HCT116 (cell line): Measurements from ENCODE around the gene CDC42SE2. TPM values are rescaled to one million over a fixed set of nuclear protein-coding genes. Genes with fewer than 3 reads are reported as not detected.

Experiments
- ATAC-seq: fragments of 200-7000 bp; cut with Tn5 transposase; 2 replicates; pipeline ENCODE4 v1.9.1; 2020; ENCODE audit warnings: mild to moderate bottlenecking, moderate library complexity
- BruUV-seq: library from RNA; stranded (reverse); fragments of 400-500 nt; replicated peaks from 2 replicates; lab custom pipeline; 2021; lab: Mats Ljungman, UMichigan
- CTCF ChIA-PET: fragments of 300-600 bp; sonication (Branson Sonifier 250); formaldehyde crosslinking; loops from one replicate; lab custom pipeline; 2021; ENCODE audit warnings: antibody characterized with exemption; lab: Charles Lee
- POLR2A ChIA-PET: fragments of 300-600, 350-600 bp; sonication (Branson Sonifier 250); formaldehyde crosslinking; loops from one replicate; lab custom pipeline; 2021; ENCODE audit warnings: antibody characterized with exemption; lab: Charles Lee
- RAD21 ChIA-PET, 2 experiments: fragments of 300-600 bp; sonication (Branson Sonifier 250); formaldehyde crosslinking; loops; one replicate each; lab custom pipeline; 2023; ENCODE audit warnings: low total read pairs in 2 of 2; ENCODE audit not compliant: uncharacterized antibody in 2 of 2, unreplicated experiment in 2 of 2, low non-redundant PET in 1 of 2; lab: Charles Lee
- DNase-seq: peaks from one replicate; pipeline ENCODE4 v3.0.0-alpha.2; 2010; ENCODE audit warnings: low read depth, low spot score
- H2AFZ ChIP-seq: fragments of 200-600 bp; shearing (Covaris generic), sonication (generic); 2 replicates; pipeline ENCODE4 v1.6.1; 2017; ENCODE audit warnings: low read depth, mixed run types, mixed read lengths, antibody characterized with exemption, low read length; ENCODE audit not compliant: poor library complexity, severe bottlenecking
- H3K27ac ChIP-seq: 2 replicates; pipeline ENCODE4 v1.5.1; 2012; ENCODE audit warnings: low read depth, low read length
- H3K27me3 ChIP-seq: fragments of 200-600 bp; sonication (generic); 2 replicates; pipeline ENCODE4 v1.6.1; 2016; ENCODE audit warnings: mixed run types, low read length, mixed read lengths; ENCODE audit not compliant: insufficient read depth
- H3K36me3 ChIP-seq, 2 experiments: fragments of 200-500 bp in 1 of 2; fragments of 200-600 bp in 1 of 2; sonication (Bioruptor generic) in 1 of 2; sonication (generic) in 1 of 2; 2 replicates each; pipeline versions ENCODE4 v1.5.1 to v1.6.1; 2014 to 2016; ENCODE audit warnings: low read length in 2 of 2, inconsistent platforms in 1 of 2, mixed read lengths in 1 of 2, mixed run types in 1 of 2; ENCODE audit not compliant: insufficient read depth in 2 of 2, control insufficient read depth in 1 of 2
- H3K4me1 ChIP-seq, 2 experiments: fragments of 200-600 bp in 1 of 2; sonication (generic) in 1 of 2; 2 replicates each; pipeline versions ENCODE4 v1.5.1 to v1.6.1; 2012 to 2017; ENCODE audit warnings: low read length in 2 of 2, inconsistent platforms in 1 of 2, mild to moderate bottlenecking in 1 of 2, mixed read lengths in 1 of 2, mixed run types in 1 of 2, moderate library complexity in 1 of 2; ENCODE audit not compliant: insufficient read depth in 2 of 2, control insufficient read depth in 1 of 2
- H3K4me2 ChIP-seq: fragments of 200-600 bp; sonication (generic); 2 replicates; pipeline ENCODE4 v1.6.1; 2017; ENCODE audit warnings: mixed run types, low read length, mixed read lengths
- H3K4me3 ChIP-seq, 2 experiments: fragments of 200-600 bp in 1 of 2; sonication (generic) in 1 of 2; replicated peaks in 1 of 2; 2 replicates each; pipeline ENCODE4 v1.5.1; 2011 to 2016; ENCODE audit warnings: low read length in 2 of 2, control low read depth in 1 of 2, low read depth in 1 of 2, mild to moderate bottlenecking in 1 of 2, mixed read lengths in 1 of 2, mixed run types in 1 of 2
- H3K79me2 ChIP-seq: fragments of 200-600 bp; sonication (generic); 2 replicates; pipeline ENCODE4 v1.6.1; 2017; ENCODE audit warnings: mild to moderate bottlenecking, mixed run types, low read length, moderate library complexity, mixed read lengths; ENCODE audit not compliant: insufficient read depth
- H3K9ac ChIP-seq: fragments of 200-600 bp; sonication (generic); 2 replicates; pipeline ENCODE4 v1.6.1; 2016; ENCODE audit warnings: low read length, mixed read lengths
- H3K9me2 ChIP-seq: fragments of 200-600 bp; sonication (generic), shearing (Covaris generic); 2 replicates; pipeline ENCODE4 v1.6.1; 2017; ENCODE audit warnings: mixed run types, mild to moderate bottlenecking, moderate library complexity; ENCODE audit not compliant: insufficient read depth
- H3K9me3 ChIP-seq, 2 experiments: fragments of 200-500 bp in 1 of 2; fragments of 200-600 bp in 1 of 2; sonication (Bioruptor generic) in 1 of 2; sonication (generic) in 1 of 2; 2 replicates each; pipeline ENCODE4 v1.6.1; 2014 to 2017; ENCODE audit warnings: low read length in 2 of 2, mixed read lengths in 2 of 2, inconsistent platforms in 1 of 2, low read depth in 1 of 2, mild to moderate bottlenecking in 1 of 2, mixed run types in 1 of 2, moderate library complexity in 1 of 2; ENCODE audit not compliant: control insufficient read depth in 1 of 2, insufficient read depth in 1 of 2
- H4K20me1 ChIP-seq: fragments of 200-600 bp; sonication (generic), shearing (Covaris generic); 2 replicates; pipeline ENCODE4 v1.6.1; 2017; ENCODE audit warnings: mixed run types, mild to moderate bottlenecking, moderate library complexity; ENCODE audit not compliant: insufficient read depth
- ELF1 ChIP-seq: IDR thresholded peaks from 2 replicates; pipeline ENCODE4 v1.6.1; 2012; ENCODE audit warnings: low read depth, borderline replicate concordance
- EZH2 ChIP-seq: fragments of 200-600 bp; sonication (generic); IDR thresholded peaks from 2 replicates; pipeline ENCODE4 v1.6.1; 2017; ENCODE audit warnings: antibody characterized with exemption, mixed run types
- EZH2phosphoT487 ChIP-seq: fragments of 200-600 bp; IDR thresholded peaks from 2 replicates; pipeline ENCODE4 v1.6.1; 2018; ENCODE audit warnings: antibody characterized with exemption, borderline replicate concordance
- JUND ChIP-seq: IDR thresholded peaks from 2 replicates; pipeline ENCODE4 v1.6.1; 2012
- POLR2AphosphoS5 ChIP-seq: IDR thresholded peaks from 2 replicates; pipeline ENCODE4 v1.6.1; 2011; ENCODE audit warnings: mild to moderate bottlenecking, low read depth, low read length, moderate library complexity
- RAD21 ChIP-seq: IDR thresholded peaks from 2 replicates; pipeline ENCODE4 v1.6.1; 2012; ENCODE audit warnings: low read depth, mild to moderate bottlenecking
- SIN3A ChIP-seq: IDR thresholded peaks from 2 replicates; pipeline ENCODE4 v1.6.1; 2012; ENCODE audit warnings: low read depth
- SP1 ChIP-seq: IDR thresholded peaks from 2 replicates; pipeline ENCODE4 v1.6.1; 2012; ENCODE audit warnings: low read depth
- SRF ChIP-seq: IDR thresholded peaks from 2 replicates; pipeline ENCODE4 v1.6.1; 2012; ENCODE audit warnings: low read depth
- TCF7L2 ChIP-seq: IDR thresholded peaks from 2 replicates; pipeline ENCODE4 v1.7.0; 2011; ENCODE audit warnings: borderline replicate concordance, inconsistent platforms; ENCODE audit not compliant: insufficient read depth, insufficient read length; ENCODE audit errors: extremely low read depth
- YY1 ChIP-seq: IDR thresholded peaks from 2 replicates; pipeline ENCODE4 v1.6.1; 2011; ENCODE audit warnings: low read length, low read depth, moderate library complexity, mild to moderate bottlenecking; ENCODE audit not compliant: insufficient replicate concordance; ENCODE audit errors: extremely low read depth
- ZNF274 ChIP-seq: fragments of 200-500 bp; sonication (Bioruptor generic); IDR thresholded peaks from 2 replicates; pipeline ENCODE4 v1.6.1; 2014; ENCODE audit warnings: mild to moderate bottlenecking, low read depth, low read length, inconsistent platforms
- intact Hi-C: fragments of 100-400 bp; cut with micrococcal nuclease; formaldehyde crosslinking; loops from 2 replicates; pipeline ENCODE4 v1.10.0; 2022
- total RNA-seq: library from RNA; stranded (reverse); gene quantifications from one replicate; pipeline ENCODE4 v1.2.1, GENCODE V29; 2021; ENCODE audit not compliant: unreplicated experiment

CDC42SE2 gene
- total RNA-seq, 1 experiment from 2014 or later, result 27.0 TPM

DNA sequence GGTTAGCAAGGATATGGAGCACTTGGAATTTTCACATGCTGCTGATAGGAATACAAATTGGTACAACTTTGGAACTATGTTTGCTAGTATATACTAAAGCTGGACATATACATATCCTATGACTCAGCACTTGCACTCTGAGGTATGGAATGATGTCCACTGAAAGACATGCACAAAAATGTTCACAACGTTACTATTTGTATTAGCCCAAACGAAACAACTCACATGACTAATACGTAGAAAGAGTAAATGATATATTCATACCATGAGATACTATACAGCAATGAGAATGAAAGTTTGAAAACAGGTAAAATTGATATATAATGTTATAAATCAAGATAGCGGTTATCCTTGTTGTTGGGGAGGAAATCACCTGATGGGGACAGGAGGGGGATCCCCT is 45.5 kb upstream of the CDC42SE2 start (continued):
- no peak for TF ChIP-seq SIN3A
- TF ChIP-seq RAD21, result no peak
- TF ChIP-seq SP1, result no peak
- TF ChIP-seq POLR2AphosphoS5, result no peak
- TF ChIP-seq EZH2phosphoT487, result no peak
- TF ChIP-seq ELF1, result no peak
- TF ChIP-seq TCF7L2, result no peak
- no peak for TF ChIP-seq ZNF274
- TF ChIP-seq YY1, result no peak
- TF ChIP-seq SRF, result no peak
- no peak for TF ChIP-seq JUND

DNA sequence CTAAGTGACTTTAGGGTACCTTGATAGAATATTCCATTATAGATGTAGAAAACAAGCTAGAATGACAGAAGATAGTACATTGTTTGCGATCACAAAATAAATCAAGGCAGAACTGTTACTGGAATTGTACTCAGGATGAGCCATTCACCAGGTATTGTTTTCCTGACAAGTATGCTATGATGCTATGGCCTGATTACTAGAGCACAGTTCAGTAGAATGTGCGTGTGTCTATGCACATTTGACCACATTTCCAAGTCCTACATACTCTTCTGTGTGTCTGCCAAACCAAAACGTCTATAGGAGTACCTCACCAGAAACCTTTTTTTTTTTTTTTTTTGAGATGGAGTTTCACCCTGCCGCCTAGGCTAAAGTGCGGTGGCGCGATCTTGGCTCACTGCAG is 43.3 kb upstream of the CDC42SE2 start:
- Histone ChIP-seq H3K27me3 (no peaks in the 10 kb centered on the region), H3K79me2 (no peaks in the 10 kb centered on the region), H3K36me3 (no peaks in the 10 kb centered on the region), H3K27ac (no peak overlapping the region), H3K9me2 (no peaks in the 10 kb centered on the region), H4K20me1 (no peaks in the 10 kb centered on the region), H3K4me3 (no peak overlapping the region), H3K9me3 (no peaks in the 10 kb centered on the region), H2AFZ (no peak overlapping the region), H3K4me2 (no peak overlapping the region), H3K4me1 (no peaks in the 10 kb centered on the region), H3K9ac (no peak overlapping the region)
- TF ChIP-seq EZH2, result no peak
- BruUV-seq, result no TSS peak
- DNase-seq, result no peak
- no peak for ATAC-seq
- CTCF ChIA-PET, result no interaction called here
- RAD21 ChIA-PET, result no interaction called here
- POLR2A ChIA-PET, result no interaction called here
- intact Hi-C loops, result no loop called here
